ENCODE results near the gene SSMEM1.

DNA sequence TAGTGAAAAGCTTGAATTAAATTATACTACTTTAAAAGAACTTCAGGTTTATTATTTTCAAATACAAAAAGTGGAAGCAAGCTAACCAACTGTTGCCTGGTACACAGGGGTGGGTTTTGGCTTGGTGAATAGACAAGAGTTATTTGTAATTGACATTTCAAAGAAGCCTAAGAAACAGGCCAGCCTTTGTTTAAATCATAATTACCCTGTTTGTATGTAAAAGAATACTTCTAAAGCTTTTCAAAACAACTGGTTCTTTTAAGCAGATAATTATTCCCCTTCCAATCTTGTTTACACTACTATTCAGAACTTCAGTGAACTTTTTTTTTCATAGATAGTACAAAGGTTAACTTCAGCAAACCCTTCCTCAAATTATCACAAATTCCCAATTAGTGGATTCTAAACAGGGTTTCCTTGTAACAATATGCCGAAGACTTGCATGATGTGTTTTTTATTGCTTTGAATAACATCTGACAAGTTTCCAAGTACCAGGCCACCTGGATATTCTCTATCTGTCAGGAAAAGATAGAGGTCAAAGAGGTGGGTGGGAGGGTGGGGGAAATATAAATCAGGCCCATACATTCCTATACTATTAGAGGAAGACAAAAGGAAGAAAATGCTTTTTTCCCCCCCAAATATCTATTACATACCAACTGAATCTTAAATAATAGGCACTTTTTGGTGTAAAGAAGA is 20.4 kb downstream of the SSMEM1 start:
- no peak for TF ChIP-seq POLR2A (IDR thresholded peaks at IDR 0.05)
- TF ChIP-seq, protein P1, sequence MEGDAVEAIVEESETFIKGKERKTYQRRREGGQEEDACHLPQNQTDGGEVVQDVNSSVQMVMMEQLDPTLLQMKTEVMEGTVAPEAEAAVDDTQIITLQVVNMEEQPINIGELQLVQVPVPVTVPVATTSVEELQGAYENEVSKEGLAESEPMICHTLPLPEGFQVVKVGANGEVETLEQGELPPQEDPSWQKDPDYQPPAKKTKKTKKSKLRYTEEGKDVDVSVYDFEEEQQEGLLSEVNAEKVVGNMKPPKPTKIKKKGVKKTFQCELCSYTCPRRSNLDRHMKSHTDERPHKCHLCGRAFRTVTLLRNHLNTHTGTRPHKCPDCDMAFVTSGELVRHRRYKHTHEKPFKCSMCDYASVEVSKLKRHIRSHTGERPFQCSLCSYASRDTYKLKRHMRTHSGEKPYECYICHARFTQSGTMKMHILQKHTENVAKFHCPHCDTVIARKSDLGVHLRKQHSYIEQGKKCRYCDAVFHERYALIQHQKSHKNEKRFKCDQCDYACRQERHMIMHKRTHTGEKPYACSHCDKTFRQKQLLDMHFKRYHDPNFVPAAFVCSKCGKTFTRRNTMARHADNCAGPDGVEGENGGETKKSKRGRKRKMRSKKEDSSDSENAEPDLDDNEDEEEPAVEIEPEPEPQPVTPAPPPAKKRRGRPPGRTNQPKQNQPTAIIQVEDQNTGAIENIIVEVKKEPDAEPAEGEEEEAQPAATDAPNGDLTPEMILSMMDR (IDR thresholded peaks at IDR 0.05) = no peak

Data from prostate gland (tissue), 2 donors.